Activated CD4-positive, alpha-beta T cell treated with anti-CD3 and anti-CD28 coated beads, Interleukin-2, Interleukin-4, amounts not matched to agents 100 ng/mL and 50 ng/mL, durations not matched to agents 16 hours and 8 hours (primary cell): ENCODE results near the gene EXOC3.
"Not testable (repeated sequence)": the region's sequence is repeated elsewhere in the genome, so short reads cannot be mapped to it uniquely, and the experiment has no call there.

ENCODE experiments used
- DNase-seq: peaks from one replicate; pipeline ENCODE4 v3.0.0-alpha.2; 2020; ENCODE audit warnings: low spot score

EXOC3 gene

GRCh38 chr5:473551-474192, 30.7 kb downstream of the EXOC3 start:
- no peak for DNase-seq

DNA sequence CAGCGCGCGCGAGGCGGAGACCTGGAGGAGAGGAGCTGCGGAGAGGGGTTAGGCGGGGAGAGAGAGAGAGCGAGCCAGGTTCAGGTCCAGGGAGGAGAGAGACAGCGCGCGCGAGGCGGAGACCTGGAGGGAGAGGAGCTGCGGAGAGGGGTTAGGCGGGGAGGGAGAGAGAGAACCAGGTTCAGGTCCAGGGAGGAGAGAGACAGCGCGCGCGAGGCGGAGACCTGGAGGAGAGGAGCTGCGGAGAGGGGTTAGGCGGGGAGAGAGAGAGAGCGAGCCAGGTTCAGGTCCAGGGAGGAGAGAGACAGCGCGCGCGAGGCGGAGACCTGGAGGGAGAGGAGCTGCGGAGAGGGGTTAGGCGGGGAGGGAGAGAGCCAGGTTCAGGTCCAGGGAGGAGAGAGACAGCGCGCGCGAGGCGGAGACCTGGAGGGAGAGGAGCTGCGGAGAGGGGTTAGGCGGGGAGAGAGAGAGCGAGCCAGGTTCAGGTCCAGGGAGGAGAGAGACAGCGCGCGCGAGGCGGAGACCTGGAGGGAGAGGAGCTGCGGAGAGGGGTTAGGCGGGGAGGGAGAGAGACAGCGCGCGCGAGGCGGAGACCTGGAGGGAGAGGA, 31.4 kb downstream of the EXOC3 start:
- DNase-seq: not testable (repeated sequence)

- no peak for DNase-seq
Measured at GRCh38 chr5:474840-475661, 32.1 kb downstream of the EXOC3 start.

- no peak for DNase-seq
Measured at GRCh38 chr5:475704-476101, 32.7 kb downstream of the EXOC3 start.

GRCh38 chr5:476102-476813, 33.3 kb downstream of the EXOC3 start:
- DNase-seq: no peak

DNA sequence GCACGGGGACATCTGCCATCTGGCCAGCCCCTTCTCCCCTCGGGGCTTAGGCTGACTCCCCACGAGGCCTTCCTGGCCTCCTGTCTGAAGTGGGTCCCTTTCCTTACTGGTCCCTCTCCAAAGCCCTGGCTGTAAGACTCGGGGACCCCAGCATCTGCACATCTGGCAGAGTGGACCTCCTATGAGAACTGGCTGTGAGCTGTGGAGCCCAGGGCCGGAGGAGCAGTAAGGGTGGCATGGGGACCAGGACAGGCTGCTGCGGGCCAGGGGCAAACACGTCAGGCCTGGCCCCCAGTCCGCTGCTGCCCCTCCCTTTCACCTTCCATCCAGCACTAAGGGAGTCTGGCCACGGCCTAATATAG, 33.8 kb downstream of the EXOC3 start:
- DNase-seq: no peak

- DNase-seq: no peak
Measured at GRCh38 chr5:477247-477646, 34.3 kb downstream of the EXOC3 start.

DNA sequence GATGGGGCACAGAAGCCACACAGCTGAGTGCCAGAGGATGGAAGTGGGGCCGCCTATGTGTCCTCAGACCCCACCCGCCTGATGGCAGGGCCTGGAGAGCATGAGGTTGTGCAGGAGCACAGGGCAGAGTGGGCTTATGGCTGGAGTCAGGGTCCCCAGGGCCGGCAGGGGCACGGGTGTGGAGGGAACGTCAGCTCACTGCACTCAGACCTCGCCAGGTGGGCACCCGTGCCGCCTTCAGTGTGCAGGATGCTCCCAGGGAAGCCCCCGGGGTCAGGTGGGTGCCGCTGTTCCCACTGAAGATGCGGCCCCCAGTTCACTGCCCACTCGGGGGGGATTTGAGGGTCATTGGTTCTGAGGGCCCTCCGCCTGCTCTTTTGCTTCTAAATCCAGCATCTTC, 34.9 kb downstream of the EXOC3 start:
- DNase-seq: no peak

- no peak for DNase-seq
Measured at GRCh38 chr5:478369-478981, 35.5 kb downstream of the EXOC3 start.

DNA sequence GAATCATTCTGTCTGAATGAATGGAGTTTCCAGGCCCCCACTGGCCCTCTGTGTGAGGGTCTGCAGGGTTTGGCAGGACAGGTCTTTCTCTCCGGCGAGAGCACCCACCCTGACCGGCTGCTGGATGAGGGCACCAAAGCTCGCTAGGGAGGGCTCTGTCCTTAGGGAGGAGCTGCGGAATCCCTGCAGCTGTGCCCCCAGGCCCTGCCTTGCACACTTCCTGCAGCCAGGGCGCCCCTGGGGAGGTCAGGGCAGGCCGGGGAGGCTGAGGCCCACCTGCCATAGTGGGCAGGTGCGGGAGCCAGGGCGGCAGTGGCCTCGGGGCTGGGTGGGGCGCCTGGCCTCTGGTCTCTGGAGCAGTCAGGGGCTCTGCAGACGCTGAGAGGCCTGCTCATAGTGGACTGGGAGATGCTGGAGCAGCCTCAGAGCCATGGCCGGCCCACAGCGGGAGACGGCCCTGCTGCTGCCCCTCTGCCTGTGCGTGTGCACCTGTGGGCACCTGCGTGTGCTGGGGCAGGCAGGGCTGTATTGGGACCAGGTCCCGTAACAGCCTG, 36.1 kb downstream of the EXOC3 start:
- DNase-seq: no peak

DNA sequence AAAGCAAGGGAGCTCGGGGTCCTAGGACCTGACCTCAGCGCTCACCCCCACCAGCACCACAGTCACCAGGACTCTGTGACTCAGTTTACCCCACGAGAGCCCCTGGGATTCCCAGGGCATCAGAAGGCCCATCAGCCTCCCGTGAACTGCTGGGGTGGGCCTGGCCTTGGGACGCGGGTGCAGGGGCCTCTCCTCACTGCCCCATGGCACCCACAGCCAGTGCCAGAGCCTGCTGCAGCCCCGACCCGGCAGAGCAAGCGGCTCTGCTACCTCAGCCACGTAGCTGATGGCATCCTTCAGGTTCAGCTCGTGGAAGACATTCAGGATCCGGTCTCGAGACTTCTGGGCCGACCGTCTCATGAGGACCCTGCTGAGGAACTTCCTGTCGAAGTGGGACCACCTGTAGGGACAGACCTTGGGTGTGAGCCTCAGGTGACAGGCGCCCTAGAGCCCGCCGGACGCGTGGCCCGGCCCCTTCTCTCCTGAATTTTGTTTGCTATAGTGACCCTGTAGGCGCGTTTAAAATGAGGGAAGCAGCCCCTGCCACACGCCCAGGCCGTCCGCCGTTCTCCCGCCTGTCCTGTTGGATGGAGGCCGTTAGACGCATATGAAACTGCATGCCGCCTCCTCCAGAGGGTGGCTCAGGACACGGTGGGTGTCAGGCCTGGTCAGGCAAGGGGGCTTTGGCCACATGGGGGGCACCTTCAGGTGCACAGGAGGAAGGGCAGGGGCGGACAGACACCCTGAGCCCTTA, 36.8 kb downstream of the EXOC3 start:
- no peak for DNase-seq

DNA sequence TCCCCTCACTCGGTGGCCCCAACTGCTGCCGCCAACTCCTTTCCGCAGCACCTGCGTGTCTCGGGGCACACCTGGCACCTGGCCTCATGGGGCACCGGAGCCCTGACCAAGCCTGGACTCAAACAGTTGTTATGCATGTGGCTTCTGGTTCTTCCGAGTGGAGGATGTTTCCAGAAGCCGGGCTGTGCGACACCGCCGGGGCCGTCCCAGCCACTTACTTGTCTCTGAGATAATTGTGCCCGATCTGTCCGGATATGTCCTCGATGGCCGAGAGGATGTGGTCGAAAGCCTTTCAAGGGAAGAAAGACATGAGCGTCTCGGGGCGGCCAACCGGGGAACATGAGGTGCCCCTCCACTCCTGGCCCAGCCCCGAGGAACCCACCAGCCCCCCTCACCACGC, 38.4 kb downstream of the EXOC3 start:
- DNase-seq: no peak

- DNase-seq: no peak
Measured at GRCh38 chr5:482021-482420, 39.0 kb downstream of the EXOC3 start.

DNA sequence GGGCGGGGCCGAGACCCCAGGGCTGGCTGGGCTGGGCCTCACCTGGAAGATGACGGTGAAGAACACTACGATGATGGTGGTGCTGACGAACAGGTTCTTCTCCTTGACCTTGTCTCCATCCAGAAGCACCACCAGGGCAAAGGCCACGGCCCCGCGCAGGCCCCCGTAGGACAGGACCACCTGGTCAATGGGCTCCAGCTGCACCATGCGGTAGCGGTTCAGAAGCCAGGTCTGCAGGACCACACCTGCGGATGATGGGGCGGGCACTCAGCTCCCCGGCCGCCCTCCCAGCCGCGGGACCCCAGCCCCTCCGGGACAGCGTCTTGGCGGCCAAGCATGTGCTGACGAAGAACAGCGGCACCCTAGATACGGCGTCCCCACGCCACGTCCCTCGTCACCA, 39.5 kb downstream of the EXOC3 start:
- DNase-seq: no peak

DNA sequence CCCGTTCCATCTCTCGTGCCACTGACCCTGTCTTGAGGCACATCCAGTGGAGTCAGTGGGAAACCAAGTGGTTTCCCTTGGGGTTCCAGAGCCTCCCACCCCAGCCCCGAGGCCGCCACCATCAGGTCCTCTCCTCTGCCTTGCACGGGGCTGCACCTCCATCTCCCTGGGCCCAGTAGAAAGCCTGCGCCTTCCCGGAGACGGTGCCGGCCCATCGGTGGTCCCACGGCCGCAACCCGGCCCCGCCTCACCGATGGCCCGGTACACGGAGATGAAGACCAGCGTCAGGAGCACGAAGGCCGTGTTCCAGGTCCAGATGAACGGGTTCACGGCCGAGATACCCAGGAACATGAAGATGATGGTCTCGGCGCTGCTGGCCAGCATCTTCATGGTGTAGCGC, 40.0 kb downstream of the EXOC3 start:
- DNase-seq: no peak

DNA sequence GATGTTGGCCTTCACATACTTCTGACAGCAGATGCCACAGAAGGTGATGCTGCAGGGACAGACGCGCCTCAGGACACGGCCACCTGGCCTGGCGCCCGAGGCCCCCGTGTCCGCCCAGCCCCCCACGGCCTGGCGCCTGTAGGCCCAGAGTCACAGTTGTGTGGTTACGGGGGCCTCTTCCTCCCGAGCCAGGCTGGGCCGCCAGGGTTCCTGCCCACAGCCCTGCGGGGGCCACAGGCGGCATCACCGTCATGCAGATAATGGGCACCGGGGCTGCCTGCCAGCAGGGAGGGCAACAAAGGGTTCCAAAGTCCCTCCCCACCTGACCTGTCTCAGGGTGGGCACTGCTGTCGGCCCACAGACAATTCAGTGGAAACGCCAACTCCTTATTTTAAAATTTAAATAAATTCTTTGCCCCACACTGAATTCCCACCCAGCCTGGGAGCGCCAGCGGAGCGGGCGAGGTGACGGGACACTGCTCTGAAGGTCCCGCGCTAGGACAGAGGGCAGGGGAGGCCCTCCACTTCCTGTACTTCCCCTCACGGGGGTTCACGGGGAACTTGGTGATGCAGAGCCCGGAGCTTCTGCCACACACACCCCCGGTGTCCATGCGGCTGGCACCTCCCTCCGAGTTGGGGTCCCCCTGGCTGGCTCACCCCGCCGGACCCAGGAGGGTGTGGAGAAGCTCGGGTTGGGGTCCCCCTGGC, 40.6 kb downstream of the EXOC3 start:
- DNase-seq: no peak

DNA sequence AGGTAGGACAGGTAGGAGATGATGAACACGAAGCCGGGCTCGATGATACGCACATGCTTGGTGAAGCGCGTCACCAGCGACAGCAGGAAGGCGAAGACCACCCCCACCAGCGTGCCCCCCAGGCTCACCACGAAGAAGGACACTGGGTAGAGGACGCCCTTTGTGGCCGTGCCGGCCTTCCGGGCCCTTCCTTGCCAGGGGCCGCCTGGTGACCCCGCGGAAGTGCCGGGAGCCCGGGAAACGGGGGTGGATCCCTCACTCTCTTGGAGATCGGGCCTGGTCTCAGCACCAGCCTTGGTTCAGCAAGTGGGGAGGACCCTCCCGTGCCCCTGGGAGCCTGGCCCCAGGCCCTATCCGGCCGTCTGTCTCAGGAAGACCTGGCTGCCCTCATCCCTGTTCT, 41.6 kb downstream of the EXOC3 start:
- DNase-seq: no peak

DNA sequence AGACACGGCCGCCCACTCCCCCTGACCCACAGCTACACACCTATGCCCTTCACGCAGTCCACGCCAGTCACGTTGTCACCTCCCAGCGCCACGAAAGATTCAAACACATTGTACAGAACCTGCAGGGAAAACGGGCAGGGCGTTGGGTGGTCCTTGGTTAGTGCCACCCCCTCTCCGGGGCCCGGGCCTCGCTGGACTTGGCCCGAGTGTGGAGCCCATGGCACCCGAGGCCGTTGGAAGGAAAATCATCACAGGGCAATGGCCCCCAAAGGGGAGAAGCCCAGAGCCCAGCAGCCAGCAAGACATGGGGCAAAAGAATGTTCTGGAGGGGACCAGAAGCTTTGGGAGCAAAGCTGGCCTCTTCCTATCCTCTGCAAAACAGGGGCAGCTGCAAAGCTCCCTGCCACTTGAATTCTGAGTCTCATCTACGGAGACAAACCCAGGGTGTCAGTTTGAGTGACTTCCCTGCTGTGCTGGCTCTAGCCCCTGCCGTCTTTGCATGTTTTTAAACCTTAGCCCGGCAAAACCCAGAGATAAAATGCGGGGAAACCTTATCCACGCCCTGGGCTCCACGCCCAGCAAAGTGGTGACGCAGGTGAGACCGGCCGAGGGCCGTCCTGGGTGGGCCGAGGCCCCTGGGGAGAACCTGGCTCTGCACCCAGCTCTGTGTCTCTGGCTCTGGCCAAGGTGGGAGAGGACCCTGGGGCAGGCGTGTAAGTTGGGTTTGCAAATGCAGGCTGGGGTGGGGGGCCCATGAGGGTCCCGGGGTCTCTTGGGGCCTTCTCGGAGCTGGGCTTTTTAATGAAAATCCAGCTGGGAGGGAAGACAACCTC, 42.4 kb downstream of the EXOC3 start:
- DNase-seq: no peak

DNA sequence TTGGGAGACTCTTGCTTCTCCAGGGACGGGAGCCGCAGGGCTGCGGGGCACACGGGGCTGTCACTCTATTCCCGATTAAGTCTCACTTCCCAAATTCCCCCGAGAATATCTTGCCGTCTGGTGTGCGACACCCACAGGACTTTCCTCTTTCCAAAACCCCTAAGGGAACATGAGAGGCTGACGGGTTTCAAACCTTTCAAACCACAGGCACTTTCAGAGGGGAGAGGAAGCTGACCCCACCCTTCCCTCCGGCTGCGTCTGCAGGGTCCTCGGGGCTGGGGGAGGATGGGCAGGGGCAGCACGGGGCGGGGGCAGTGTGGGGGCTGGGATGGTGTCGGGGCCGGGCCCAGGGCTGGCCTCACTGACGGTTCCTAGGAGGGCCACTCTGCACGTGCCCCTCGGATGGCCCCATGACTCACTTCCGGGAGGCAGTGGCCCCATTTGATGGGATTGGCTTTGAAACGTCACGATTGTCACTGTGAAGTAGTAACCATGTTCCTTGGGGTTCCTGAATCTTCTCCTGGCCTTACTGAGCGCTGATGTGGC, 43.0 kb downstream of the EXOC3 start:
- DNase-seq: no peak
